Measurements from ENCODE around the gene UBIAD1. TPM values are rescaled to one million over a fixed set of nuclear protein-coding genes. Genes with fewer than 3 reads are reported as not detected.
"Not testable (repeated sequence)": the region's sequence is repeated elsewhere in the genome, so short reads cannot be mapped to it uniquely, and the experiment has no call there.

UBIAD1 gene
- total RNA-seq, 1 experiment from 2014 or later: 21.6 TPM

DNA sequence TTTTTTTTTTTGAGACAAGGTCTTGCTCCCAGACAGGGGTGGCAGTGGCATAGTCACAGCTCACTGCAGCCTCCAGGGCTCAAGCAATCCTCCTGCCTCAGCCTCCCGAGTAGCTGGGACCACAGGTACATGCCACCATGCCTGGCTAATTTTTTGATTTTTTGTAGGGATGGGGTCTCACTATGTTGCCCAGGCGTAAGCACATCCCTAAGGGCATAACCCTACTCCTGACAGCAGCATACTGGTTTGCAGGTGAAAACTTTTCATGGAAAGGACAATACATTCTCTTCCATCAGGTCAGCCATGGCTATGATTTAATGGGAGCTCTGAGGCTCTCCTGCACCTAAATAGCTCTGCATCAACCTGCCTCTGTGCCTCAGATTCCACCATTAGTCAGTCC lies 29.4 kb downstream of the UBIAD1 start:
- Mint-ChIP-seq H3K9me3 (peaks cover 7% of the 10 kb centered on the region; the same call in 1 of the 2 replicates), H3K27me3 (ENCODE audit: low read depth) (no peaks in the 10 kb centered on the region; the same call in 1 of the 2 replicates), H3K4me1 (peaks cover 12% of the 10 kb centered on the region), H3K27ac (no peak overlapping the region), H3K4me3 (no peak overlapping the region), H3K36me3 (no peaks in the 10 kb centered on the region)
- DNase-seq (ENCODE audit: low spot score) (no peak), ATAC-seq (no peak)
- peak; percentile 83; the same call in 1 of the 2 replicates for TF ChIP-seq ZNF121 (CRISPR knock-in tag; IDR thresholded peaks at IDR 0.05)
- TF ChIP-seq ELF4 (CRISPR knock-in tag; IDR thresholded peaks at IDR 0.05; ENCODE audit: low read depth): no peak
- POLR2A ChIA-PET: no interaction called here
- CTCF ChIA-PET: interaction anchor here (1.4 kb wide), 1 partner anchor 18 kb away, joined by 3 read pairs; no protein-coding TSS in a partner anchor

DNA sequence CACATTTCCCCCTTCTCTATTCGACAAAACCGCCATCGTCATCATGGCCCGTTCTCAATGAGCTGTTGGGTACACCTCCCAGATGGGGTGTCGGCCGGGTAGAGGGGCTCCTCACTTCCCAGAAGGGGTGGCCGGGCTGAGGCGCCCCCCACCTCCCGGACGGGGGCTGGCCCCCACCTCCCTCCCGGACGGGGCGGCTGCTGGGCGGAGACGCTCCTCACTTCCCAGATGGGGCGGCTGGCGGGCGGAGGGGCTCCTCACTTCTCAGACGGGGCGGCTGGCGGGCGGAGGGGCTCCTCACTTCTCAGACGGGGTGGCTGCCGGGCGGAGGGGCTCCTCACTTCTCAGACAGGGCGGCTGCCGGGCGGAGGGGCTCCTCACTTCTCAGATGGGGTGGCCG lies 32.5 kb downstream of the UBIAD1 start:
- H3K4me1 Mint-ChIP-seq; H3K27ac Mint-ChIP-seq; H3K9me3 Mint-ChIP-seq; H3K36me3 Mint-ChIP-seq; H3K27me3 Mint-ChIP-seq (ENCODE audit: low read depth); ATAC-seq; CTCF ChIA-PET; H3K4me3 Mint-ChIP-seq; POLR2A ChIA-PET; DNase-seq (ENCODE audit: low spot score): not testable (repeated sequence)

DNA sequence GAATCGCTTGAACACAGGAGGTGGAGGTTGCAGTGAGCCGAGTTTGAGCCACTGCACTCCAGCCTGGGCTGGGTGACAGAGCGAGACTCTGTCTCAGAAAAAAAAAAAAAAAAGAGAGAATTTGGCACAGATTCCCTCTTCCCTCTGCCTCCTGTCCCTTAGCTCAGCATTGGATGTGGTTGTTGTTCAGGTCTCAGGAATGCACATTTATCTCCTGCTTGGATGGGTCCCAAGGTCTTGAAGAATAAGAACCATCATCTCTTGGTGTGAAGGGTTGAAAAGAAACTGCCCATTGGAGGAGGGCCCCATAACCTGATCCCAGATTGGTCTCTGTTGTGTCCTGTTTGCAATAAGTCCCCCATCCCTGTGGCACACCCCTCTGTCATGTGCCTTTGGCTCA lies 34.9 kb downstream of the UBIAD1 start:
- no peak for TF ChIP-seq NR2C2 (CRISPR knock-in tag; IDR thresholded peaks at IDR 0.05)
- no peak for TF ChIP-seq SP1 (CRISPR knock-in tag; conservative IDR thresholded peaks at IDR 0.05)
- TF ChIP-seq, protein P1, sequence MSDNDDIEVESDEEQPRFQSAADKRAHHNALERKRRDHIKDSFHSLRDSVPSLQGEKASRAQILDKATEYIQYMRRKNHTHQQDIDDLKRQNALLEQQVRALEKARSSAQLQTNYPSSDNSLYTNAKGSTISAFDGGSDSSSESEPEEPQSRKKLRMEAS (CRISPR knock-in tag; IDR thresholded peaks at IDR 0.05): no peak
- no peak for TF ChIP-seq ETV6 (CRISPR knock-in tag; IDR thresholded peaks at IDR 0.05)
- TF ChIP-seq, protein P2, sequence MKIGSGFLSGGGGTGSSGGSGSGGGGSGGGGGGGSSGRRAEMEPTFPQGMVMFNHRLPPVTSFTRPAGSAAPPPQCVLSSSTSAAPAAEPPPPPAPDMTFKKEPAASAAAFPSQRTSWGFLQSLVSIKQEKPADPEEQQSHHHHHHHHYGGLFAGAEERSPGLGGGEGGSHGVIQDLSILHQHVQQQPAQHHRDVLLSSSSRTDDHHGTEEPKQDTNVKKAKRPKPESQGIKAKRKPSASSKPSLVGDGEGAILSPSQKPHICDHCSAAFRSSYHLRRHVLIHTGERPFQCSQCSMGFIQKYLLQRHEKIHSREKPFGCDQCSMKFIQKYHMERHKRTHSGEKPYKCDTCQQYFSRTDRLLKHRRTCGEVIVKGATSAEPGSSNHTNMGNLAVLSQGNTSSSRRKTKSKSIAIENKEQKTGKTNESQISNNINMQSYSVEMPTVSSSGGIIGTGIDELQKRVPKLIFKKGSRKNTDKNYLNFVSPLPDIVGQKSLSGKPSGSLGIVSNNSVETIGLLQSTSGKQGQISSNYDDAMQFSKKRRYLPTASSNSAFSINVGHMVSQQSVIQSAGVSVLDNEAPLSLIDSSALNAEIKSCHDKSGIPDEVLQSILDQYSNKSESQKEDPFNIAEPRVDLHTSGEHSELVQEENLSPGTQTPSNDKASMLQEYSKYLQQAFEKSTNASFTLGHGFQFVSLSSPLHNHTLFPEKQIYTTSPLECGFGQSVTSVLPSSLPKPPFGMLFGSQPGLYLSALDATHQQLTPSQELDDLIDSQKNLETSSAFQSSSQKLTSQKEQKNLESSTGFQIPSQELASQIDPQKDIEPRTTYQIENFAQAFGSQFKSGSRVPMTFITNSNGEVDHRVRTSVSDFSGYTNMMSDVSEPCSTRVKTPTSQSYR (CRISPR knock-in tag; IDR thresholded peaks at IDR 0.05): no peak
- TF ChIP-seq ZNF219 (CRISPR knock-in tag; IDR thresholded peaks at IDR 0.05; ENCODE audit: borderline replicate concordance): no peak
- TF ChIP-seq TEAD4 (CRISPR knock-in tag; IDR thresholded peaks at IDR 0.05): no peak
- TF ChIP-seq HMGA2 (CRISPR knock-in tag; IDR thresholded peaks at IDR 0.05): no peak
- TF ChIP-seq GABPB1 (CRISPR knock-in tag; IDR thresholded peaks at IDR 0.05): no peak
- no peak for TF ChIP-seq ZNF138 (CRISPR knock-in tag; conservative IDR thresholded peaks at IDR 0.05)
- no peak for TF ChIP-seq USF1 (CRISPR knock-in tag; IDR thresholded peaks at IDR 0.05)
- TF ChIP-seq ZBTB21 (CRISPR knock-in tag; IDR thresholded peaks at IDR 0.05; ENCODE audit: borderline replicate concordance): no peak
- TF ChIP-seq E2F4 (CRISPR knock-in tag; IDR thresholded peaks at IDR 0.05; ENCODE audit: borderline replicate concordance, low read depth): no peak
- no peak for TF ChIP-seq SMAD4 (CRISPR knock-in tag; IDR thresholded peaks at IDR 0.05)
- TF ChIP-seq, protein P3, sequence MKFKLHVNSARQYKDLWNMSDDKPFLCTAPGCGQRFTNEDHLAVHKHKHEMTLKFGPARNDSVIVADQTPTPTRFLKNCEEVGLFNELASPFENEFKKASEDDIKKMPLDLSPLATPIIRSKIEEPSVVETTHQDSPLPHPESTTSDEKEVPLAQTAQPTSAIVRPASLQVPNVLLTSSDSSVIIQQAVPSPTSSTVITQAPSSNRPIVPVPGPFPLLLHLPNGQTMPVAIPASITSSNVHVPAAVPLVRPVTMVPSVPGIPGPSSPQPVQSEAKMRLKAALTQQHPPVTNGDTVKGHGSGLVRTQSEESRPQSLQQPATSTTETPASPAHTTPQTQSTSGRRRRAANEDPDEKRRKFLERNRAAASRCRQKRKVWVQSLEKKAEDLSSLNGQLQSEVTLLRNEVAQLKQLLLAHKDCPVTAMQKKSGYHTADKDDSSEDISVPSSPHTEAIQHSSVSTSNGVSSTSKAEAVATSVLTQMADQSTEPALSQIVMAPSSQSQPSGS (CRISPR knock-in tag; IDR thresholded peaks at IDR 0.05; ENCODE audit: borderline replicate concordance, low read depth): no peak
- no peak for TF ChIP-seq JAZF1 (CRISPR knock-in tag; IDR thresholded peaks at IDR 0.05)
- CTCF ChIA-PET: interaction anchor here (1.9 kb wide), 1 partner anchor 12 kb away, joined by 8 read pairs; no protein-coding TSS in a partner anchor
- no peaks in the 10 kb centered on the region for H3K36me3 Mint-ChIP-seq
- no peak overlapping the region for H3K27ac Mint-ChIP-seq
- H3K4me3 Mint-ChIP-seq: no peak overlapping the region
- POLR2A ChIA-PET: no interaction called here
- H3K4me1 Mint-ChIP-seq: peaks cover 12% of the 10 kb centered on the region
- no peaks in the 10 kb centered on the region; the same call in 1 of the 2 replicates for H3K27me3 Mint-ChIP-seq (ENCODE audit: low read depth)
- DNase-seq (ENCODE audit: low spot score) (no peak), ATAC-seq (no peak)
- peaks cover 8% of the 10 kb centered on the region; the same call in 1 of the 2 replicates for H3K9me3 Mint-ChIP-seq

All from WTC11 (cell line).